ENCODE data around the gene ADAM22. TPM values are rescaled to one million over a fixed set of nuclear protein-coding genes. Genes with fewer than 3 reads are reported as not detected.

ADAM22 gene
- total RNA-seq, 1 experiment from 2014 or later, result 14.0 TPM

DNA sequence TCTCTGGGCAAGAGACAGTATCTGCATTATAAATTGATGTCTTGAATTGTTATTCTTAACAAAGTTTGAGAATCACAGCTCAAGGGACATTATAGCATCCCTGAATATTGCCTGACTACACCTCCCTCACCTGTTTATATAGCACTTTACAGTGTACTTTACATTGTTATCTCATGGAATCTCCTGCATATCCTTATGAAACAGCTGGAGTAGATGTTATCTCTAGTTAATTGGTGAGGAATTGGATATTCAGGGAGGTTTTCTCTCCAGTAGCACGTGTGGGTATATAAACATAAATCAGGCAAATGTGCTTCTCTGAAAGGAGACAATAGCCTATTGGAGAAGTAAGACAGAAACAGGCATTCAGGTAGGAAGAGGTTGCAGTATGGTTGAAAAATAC, 168.6 kb downstream of the ADAM22 start:
- POLR2A ChIA-PET (ENCODE audit: unreplicated experiment), result no interaction called here
- CTCF ChIA-PET, result no interaction called here
- Histone ChIP-seq H3K79me2 (ENCODE audit: low read depth) (no peaks in the 10 kb centered on the region), H4K20me1 (ENCODE audit: insufficient read depth) (no peaks in the 10 kb centered on the region), H3K27me3 (ENCODE audit: insufficient read depth, low read depth) (no peaks in the 10 kb centered on the region), H3K4me3 (no peak overlapping the region), H3K27ac (no peak overlapping the region), H3K4me2 (no peak overlapping the region), H3K9me2 (ENCODE audit: insufficient read depth) (no peaks in the 10 kb centered on the region; the same call in 1 of the 2 replicates), H3F3A (ENCODE audit: insufficient read depth, low read depth) (no peaks in the 10 kb centered on the region), H3K36me3 (ENCODE audit: low read depth) (no peaks in the 10 kb centered on the region), H3K4me1 (replicated peaks; ENCODE audit: insufficient read depth) (no peaks in the 10 kb centered on the region), H2AFZ (no peak overlapping the region), H3K9me3 (ENCODE audit: insufficient read depth, low read depth) (no peaks in the 10 kb centered on the region)
- DNase-seq, result no peak
- no TSS peak for BruUV-seq (replicated peaks)
- TF ChIP-seq EZH2 (IDR thresholded peaks at IDR 0.05; ENCODE audit: low read depth), result no peak
- TF ChIP-seq, protein P1, sequence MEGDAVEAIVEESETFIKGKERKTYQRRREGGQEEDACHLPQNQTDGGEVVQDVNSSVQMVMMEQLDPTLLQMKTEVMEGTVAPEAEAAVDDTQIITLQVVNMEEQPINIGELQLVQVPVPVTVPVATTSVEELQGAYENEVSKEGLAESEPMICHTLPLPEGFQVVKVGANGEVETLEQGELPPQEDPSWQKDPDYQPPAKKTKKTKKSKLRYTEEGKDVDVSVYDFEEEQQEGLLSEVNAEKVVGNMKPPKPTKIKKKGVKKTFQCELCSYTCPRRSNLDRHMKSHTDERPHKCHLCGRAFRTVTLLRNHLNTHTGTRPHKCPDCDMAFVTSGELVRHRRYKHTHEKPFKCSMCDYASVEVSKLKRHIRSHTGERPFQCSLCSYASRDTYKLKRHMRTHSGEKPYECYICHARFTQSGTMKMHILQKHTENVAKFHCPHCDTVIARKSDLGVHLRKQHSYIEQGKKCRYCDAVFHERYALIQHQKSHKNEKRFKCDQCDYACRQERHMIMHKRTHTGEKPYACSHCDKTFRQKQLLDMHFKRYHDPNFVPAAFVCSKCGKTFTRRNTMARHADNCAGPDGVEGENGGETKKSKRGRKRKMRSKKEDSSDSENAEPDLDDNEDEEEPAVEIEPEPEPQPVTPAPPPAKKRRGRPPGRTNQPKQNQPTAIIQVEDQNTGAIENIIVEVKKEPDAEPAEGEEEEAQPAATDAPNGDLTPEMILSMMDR (conservative IDR thresholded peaks at IDR 0.05), result no peak
- intact Hi-C loops (cut with micrococcal nuclease; ENCODE audit: unreplicated experiment), result no loop called here

DNA sequence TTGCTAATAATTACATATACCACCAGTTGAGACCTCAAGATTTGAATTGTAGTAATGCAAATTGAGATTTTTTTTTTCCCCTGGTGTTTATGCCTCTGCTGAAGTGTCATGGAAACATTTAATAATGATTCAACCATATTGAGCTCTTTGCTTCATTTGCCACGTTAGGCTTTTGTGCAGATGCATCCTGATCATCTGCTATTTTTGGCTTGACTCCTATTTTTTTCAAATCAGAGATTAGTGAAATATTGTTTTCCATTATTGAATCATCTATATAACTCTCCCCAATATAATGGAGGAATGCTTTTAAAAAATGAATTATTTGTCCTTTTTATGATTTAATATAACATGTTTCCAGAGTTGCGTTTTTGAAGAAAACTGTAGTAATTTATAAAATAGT, 170.7 kb downstream of the ADAM22 start:
- no peaks in the 10 kb centered on the region for H3K9me3 ChIP-seq (ENCODE audit: insufficient read depth, low read depth)
- TF ChIP-seq, protein P1 (conservative IDR thresholded peaks at IDR 0.05), result no peak
- TF ChIP-seq EZH2 (IDR thresholded peaks at IDR 0.05; ENCODE audit: low read depth), result no peak
- no peak overlapping the region for H2AFZ ChIP-seq
- no peak overlapping the region for H3K27ac ChIP-seq
- no peaks in the 10 kb centered on the region; the same call in 1 of the 2 replicates for H3K9me2 ChIP-seq (ENCODE audit: insufficient read depth)
- no peak overlapping the region for H3K4me3 ChIP-seq
- no peaks in the 10 kb centered on the region for H4K20me1 ChIP-seq (ENCODE audit: insufficient read depth)
- H3K4me1 ChIP-seq (replicated peaks; ENCODE audit: insufficient read depth), result no peaks in the 10 kb centered on the region
- BruUV-seq (replicated peaks), result no TSS peak
- no peak overlapping the region for H3K4me2 ChIP-seq
- no peaks in the 10 kb centered on the region for H3F3A ChIP-seq (ENCODE audit: insufficient read depth, low read depth)
- ChIA-PET CTCF (no interaction called here), POLR2A (ENCODE audit: unreplicated experiment) (no interaction called here)
- H3K79me2 ChIP-seq (ENCODE audit: low read depth), result no peaks in the 10 kb centered on the region
- intact Hi-C loops (cut with micrococcal nuclease; ENCODE audit: unreplicated experiment), result no loop called here
- no peak for DNase-seq
- H3K27me3 ChIP-seq (ENCODE audit: insufficient read depth, low read depth), result no peaks in the 10 kb centered on the region
- H3K36me3 ChIP-seq (ENCODE audit: low read depth), result no peaks in the 10 kb centered on the region

DNA sequence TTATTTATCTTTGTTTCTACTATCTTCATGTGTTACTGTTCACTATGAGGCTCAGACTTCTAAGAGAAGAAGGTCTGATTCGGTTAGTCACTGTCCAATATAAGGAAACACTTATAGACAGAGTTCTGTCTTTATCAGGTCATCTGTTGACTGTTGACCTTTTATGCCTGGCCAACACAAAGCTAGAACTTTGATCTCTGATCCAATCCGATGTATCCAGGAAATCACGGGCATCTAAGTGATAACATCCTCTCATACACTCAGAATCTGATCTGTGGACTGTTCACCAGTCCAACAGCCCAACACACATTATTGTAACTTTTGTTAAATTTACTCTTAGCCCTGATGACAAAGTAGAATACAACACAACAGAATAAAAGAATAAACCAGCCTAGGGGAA, 171.2 kb downstream of the ADAM22 start:
- intact Hi-C loops (cut with micrococcal nuclease; ENCODE audit: unreplicated experiment), result no loop called here
- H3K36me3 ChIP-seq (ENCODE audit: low read depth), result no peaks in the 10 kb centered on the region
- CTCF ChIA-PET, result no interaction called here

More for the DNA sequence above, 171.2 kb downstream of the ADAM22 start:
- no peaks in the 10 kb centered on the region; the same call in 1 of the 2 replicates for H3F3A ChIP-seq (ENCODE audit: insufficient read depth, low read depth)
- H3K4me3 ChIP-seq, result no peak overlapping the region
- no peaks in the 10 kb centered on the region for H3K27me3 ChIP-seq (ENCODE audit: insufficient read depth, low read depth)
- no peak overlapping the region for H2AFZ ChIP-seq
- H3K4me1 ChIP-seq (replicated peaks; ENCODE audit: insufficient read depth), result no peaks in the 10 kb centered on the region
- no TSS peak for BruUV-seq (replicated peaks)
- H3K9me3 ChIP-seq (ENCODE audit: insufficient read depth, low read depth), result no peaks in the 10 kb centered on the region
- no peak overlapping the region for H3K4me2 ChIP-seq
- DNase-seq, result no peak
- no peaks in the 10 kb centered on the region for H4K20me1 ChIP-seq (ENCODE audit: insufficient read depth)
- no peaks in the 10 kb centered on the region for H3K79me2 ChIP-seq (ENCODE audit: low read depth)
- no peak overlapping the region for H3K27ac ChIP-seq
- TF ChIP-seq, protein P1 (conservative IDR thresholded peaks at IDR 0.05), result no peak
- no peak for TF ChIP-seq EZH2 (IDR thresholded peaks at IDR 0.05; ENCODE audit: low read depth)
- H3K9me2 ChIP-seq (ENCODE audit: insufficient read depth), result no peaks in the 10 kb centered on the region; the same call in 1 of the 2 replicates
- POLR2A ChIA-PET (ENCODE audit: unreplicated experiment), result no interaction called here
